ENCODE data around the gene CDH13.

DNA sequence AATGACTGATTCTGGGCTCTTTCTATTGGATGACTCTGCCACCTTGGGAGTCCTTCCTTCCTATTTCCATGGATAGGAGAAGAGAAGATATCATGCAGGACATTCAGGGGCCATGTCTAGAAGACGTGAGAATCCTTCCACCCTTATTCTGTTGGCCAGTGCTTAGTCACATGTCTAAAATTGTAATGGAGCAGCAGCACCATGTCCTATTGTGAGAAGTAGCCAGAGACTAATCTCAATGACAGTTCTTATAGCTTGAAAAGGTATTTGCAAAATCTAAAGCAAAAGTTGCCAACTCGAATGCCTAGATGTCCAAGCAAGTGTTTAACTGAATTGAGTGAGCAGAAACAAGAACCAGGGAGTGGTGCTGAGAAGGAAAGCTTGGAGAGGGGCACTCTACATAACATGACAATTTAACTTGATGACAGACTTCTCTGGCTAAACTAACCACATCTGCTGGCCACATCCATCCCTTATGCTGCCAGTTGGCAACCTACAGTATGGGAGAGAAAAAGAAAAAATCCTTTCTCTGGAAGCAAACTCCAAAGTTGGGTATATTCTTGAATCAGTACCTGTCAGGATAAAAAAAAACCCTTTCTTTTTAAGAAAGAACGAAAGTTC lies 225.7 kb downstream of the CDH13 start:
- TF ChIP-seq GATA2 (IDR thresholded peaks at IDR 0.05; ENCODE audit: low read depth, low read length), result no peak
- no peak for TF ChIP-seq GATA3 (IDR thresholded peaks at IDR 0.05; ENCODE audit: low read depth, low read length)

Measured in SH-SY5Y (cell line).